ENCODE data around the gene ADAM20.

Gene ADAM20

GRCh38 chr14:70534904-70535303 is at the start of gene ADAM20:
TSS of gene ADAM20 (minus strand) at chr14:70535004. CDS start at chr14:70524757, 10,247 bp downstream.
- ATAC-seq, result no peak
- TF ChIP-seq TOX (CRISPR knock-in tag; IDR thresholded peaks at IDR 0.05; ENCODE audit: borderline replicate concordance) (no peak), ZNF565 (CRISPR knock-in tag; conservative IDR thresholded peaks at IDR 0.05; ENCODE audit: low read depth) (no peak), ZNF70 (CRISPR knock-in tag; IDR thresholded peaks at IDR 0.05) (no peak), CREB5 (CRISPR knock-in tag; IDR thresholded peaks at IDR 0.05; ENCODE audit: low read depth) (no peak), ZFP30 (CRISPR knock-in tag; IDR thresholded peaks at IDR 0.05) (no peak), BACH2 (CRISPR knock-in tag; IDR thresholded peaks at IDR 0.05; ENCODE audit: borderline replicate concordance) (no peak), TCF4 (CRISPR knock-in tag; IDR thresholded peaks at IDR 0.05; ENCODE audit: borderline replicate concordance) (no peak), ZFP3 (CRISPR knock-in tag; IDR thresholded peaks at IDR 0.05) (no peak), PPARA (CRISPR knock-in tag; IDR thresholded peaks at IDR 0.05; ENCODE audit: borderline replicate concordance) (no peak), ESRRG (CRISPR knock-in tag; IDR thresholded peaks at IDR 0.05) (no peak), GLIS3 (CRISPR knock-in tag; IDR thresholded peaks at IDR 0.05) (no peak), ARNTL (CRISPR knock-in tag; IDR thresholded peaks at IDR 0.05; ENCODE audit: borderline replicate concordance, low read depth) (no peak), RARB (CRISPR knock-in tag; IDR thresholded peaks at IDR 0.05) (no peak), OSR1 (CRISPR knock-in tag; IDR thresholded peaks at IDR 0.05) (no peak), ISL1 (CRISPR knock-in tag; IDR thresholded peaks at IDR 0.05) (no peak), POU6F1 (CRISPR knock-in tag; IDR thresholded peaks at IDR 0.05; ENCODE audit: borderline replicate concordance, low read depth) (no peak)

GRCh38 chr14:70576891-70577290 is 42.1 kb upstream of the ADAM20 start:
- ATAC-seq, result no peak
- TF ChIP-seq RARB (CRISPR knock-in tag; IDR thresholded peaks at IDR 0.05) (no peak), SNAI2 (CRISPR knock-in tag; IDR thresholded peaks at IDR 0.05) (no peak), BACH2 (CRISPR knock-in tag; IDR thresholded peaks at IDR 0.05; ENCODE audit: borderline replicate concordance) (no peak), ZNF565 (CRISPR knock-in tag; conservative IDR thresholded peaks at IDR 0.05; ENCODE audit: low read depth) (no peak), ISL1 (CRISPR knock-in tag; IDR thresholded peaks at IDR 0.05) (no peak), GLIS3 (CRISPR knock-in tag; IDR thresholded peaks at IDR 0.05) (no peak), ZFP30 (CRISPR knock-in tag; IDR thresholded peaks at IDR 0.05) (no peak), TOX (CRISPR knock-in tag; IDR thresholded peaks at IDR 0.05; ENCODE audit: borderline replicate concordance) (no peak), CSRNP3 (CRISPR knock-in tag; IDR thresholded peaks at IDR 0.05) (no peak)

GRCh38 chr14:70573050-70573449 is 38.2 kb upstream of the ADAM20 start:
- ATAC-seq, result no peak

GRCh38 chr14:70571139-70571538 is 36.3 kb upstream of the ADAM20 start:
- no peak for ATAC-seq

More at GRCh38 chr14:70573050-70573449, 38.2 kb upstream of the ADAM20 start:
- TF ChIP-seq ZNF70 (CRISPR knock-in tag; IDR thresholded peaks at IDR 0.05) (no peak), ZNF8 (CRISPR knock-in tag; IDR thresholded peaks at IDR 0.05) (peak; percentile 75)

More at GRCh38 chr14:70571139-70571538, 36.3 kb upstream of the ADAM20 start:
- TF ChIP-seq RARB (CRISPR knock-in tag; IDR thresholded peaks at IDR 0.05), result no peak
- TF ChIP-seq TCF4 (CRISPR knock-in tag; IDR thresholded peaks at IDR 0.05; ENCODE audit: borderline replicate concordance), result no peak
- no peak for TF ChIP-seq ZC3H10 (CRISPR knock-in tag; IDR thresholded peaks at IDR 0.05)
- no peak for TF ChIP-seq ISL1 (CRISPR knock-in tag; IDR thresholded peaks at IDR 0.05)
- no peak for TF ChIP-seq GLIS3 (CRISPR knock-in tag; IDR thresholded peaks at IDR 0.05)
- no peak for TF ChIP-seq ZFP30 (CRISPR knock-in tag; IDR thresholded peaks at IDR 0.05)
- no peak for TF ChIP-seq SNAI2 (CRISPR knock-in tag; IDR thresholded peaks at IDR 0.05)
- TF ChIP-seq ZNF70 (CRISPR knock-in tag; IDR thresholded peaks at IDR 0.05), result no peak
- TF ChIP-seq CSRNP3 (CRISPR knock-in tag; IDR thresholded peaks at IDR 0.05), result no peak
- no peak for TF ChIP-seq ESRRG (CRISPR knock-in tag; IDR thresholded peaks at IDR 0.05)
- no peak for TF ChIP-seq POU6F1 (CRISPR knock-in tag; IDR thresholded peaks at IDR 0.05; ENCODE audit: borderline replicate concordance, low read depth)
- TF ChIP-seq CSDC2 (CRISPR knock-in tag; IDR thresholded peaks at IDR 0.05), result no peak
- TF ChIP-seq PPARA (CRISPR knock-in tag; IDR thresholded peaks at IDR 0.05; ENCODE audit: borderline replicate concordance), result no peak
- TF ChIP-seq OSR1 (CRISPR knock-in tag; IDR thresholded peaks at IDR 0.05), result no peak
- TF ChIP-seq CREB5 (CRISPR knock-in tag; IDR thresholded peaks at IDR 0.05; ENCODE audit: low read depth), result no peak
- no peak for TF ChIP-seq ZNF8 (CRISPR knock-in tag; IDR thresholded peaks at IDR 0.05)

All from SK-N-SH treated with all-trans-retinoic acid at 6 μM for 48 hours (cell line).